HepG2 (cell line): ENCODE data around the gene COQ9. TPM values are rescaled to one million over a fixed set of nuclear protein-coding genes. Genes with fewer than 3 reads are reported as not detected.

Experiments used
- CBX5 ChIP-seq: sonication (generic); formaldehyde crosslinking; IDR thresholded peaks from 2 replicates; pipeline ENCODE4 v1.4.0; 2020; ENCODE audit warnings: missing genetic modification reagents, borderline replicate concordance
- DNMT1 ChIP-seq: sonication (generic); formaldehyde crosslinking; IDR thresholded peaks from 2 replicates; pipeline ENCODE4 v1.5.1; 2020; ENCODE audit warnings: mild to moderate bottlenecking, missing genetic modification reagents
- IRF1 ChIP-seq: sonication (generic); formaldehyde crosslinking; IDR thresholded peaks from 2 replicates; pipeline ENCODE4 v1.4.0; 2020; ENCODE audit warnings: low read depth, mild to moderate bottlenecking, missing genetic modification reagents
- PATZ1 ChIP-seq: sonication (generic); formaldehyde crosslinking; IDR thresholded peaks from 2 replicates; pipeline ENCODE4 v1.4.0; 2020; ENCODE audit warnings: missing genetic modification reagents
- SAP130 ChIP-seq: IDR thresholded peaks from 2 replicates; pipeline ENCODE4 v1.6.1; 2016; ENCODE audit warnings: low read depth
- SCMH1 ChIP-seq: sonication (generic); formaldehyde crosslinking; IDR thresholded peaks from 2 replicates; pipeline ENCODE4 v1.9.0; 2021; ENCODE audit warnings: missing genetic modification reagents, mild to moderate bottlenecking, borderline replicate concordance
- SMAD3 ChIP-seq: sonication (generic); formaldehyde crosslinking; IDR thresholded peaks from 2 replicates; pipeline ENCODE4 v1.4.0; 2020; ENCODE audit warnings: missing genetic modification reagents
- U2AF1 ChIP-seq: fragments of 200-400 bp; formaldehyde crosslinking; optimal IDR thresholded peaks from 2 replicates; pipeline ENCODE3; 2017; ENCODE audit warnings: mild to moderate bottlenecking, low read depth, low read length
- U2AF2 ChIP-seq: fragments of 200-400 bp; formaldehyde crosslinking; IDR thresholded peaks from 2 replicates; pipeline ENCODE4 v1.6.1; 2017; ENCODE audit warnings: low read depth, mild to moderate bottlenecking, low read length
- YEATS2 ChIP-seq: sonication (generic); formaldehyde crosslinking; IDR thresholded peaks from 2 replicates; pipeline ENCODE4 v1.4.0; 2020; ENCODE audit warnings: missing genetic modification reagents, borderline replicate concordance
- ZNF138 ChIP-seq: sonication (generic); formaldehyde crosslinking; IDR thresholded peaks from 2 replicates; pipeline ENCODE4 v1.5.0; 2020; ENCODE audit warnings: mild to moderate bottlenecking, low read depth, missing genetic modification reagents
- ZNF142 ChIP-seq: sonication (generic); formaldehyde crosslinking; IDR thresholded peaks from 2 replicates; pipeline ENCODE4 v1.4.0; 2020; ENCODE audit warnings: missing genetic modification reagents
- ZNF17 ChIP-seq: sonication (generic); formaldehyde crosslinking; IDR thresholded peaks from 2 replicates; pipeline ENCODE4 v1.5.0; 2020; ENCODE audit warnings: mild to moderate bottlenecking, missing genetic modification reagents
- ZNF326 ChIP-seq: sonication (generic); formaldehyde crosslinking; IDR thresholded peaks from 2 replicates; pipeline ENCODE4 v1.4.0; 2020; ENCODE audit warnings: missing genetic modification reagents, borderline replicate concordance
- ZNF510 ChIP-seq: sonication (generic); formaldehyde crosslinking; IDR thresholded peaks from 2 replicates; pipeline ENCODE4 v1.4.0; 2020; ENCODE audit warnings: low read depth, mild to moderate bottlenecking, missing genetic modification reagents
- ZNF720 ChIP-seq: sonication (generic); formaldehyde crosslinking; IDR thresholded peaks from 2 replicates; pipeline ENCODE4 v1.4.0; 2020; ENCODE audit warnings: missing genetic modification reagents
- ZNF75D ChIP-seq: sonication (generic); formaldehyde crosslinking; IDR thresholded peaks from 2 replicates; pipeline ENCODE4 v1.8.1; 2023; ENCODE audit warnings: missing genetic modification reagents, mild to moderate bottlenecking, borderline replicate concordance
- ZNF766 ChIP-seq: sonication (generic); formaldehyde crosslinking; IDR thresholded peaks from 2 replicates; pipeline ENCODE4 v1.5.0; 2020; ENCODE audit warnings: missing genetic modification reagents, borderline replicate concordance
- ZNF850 ChIP-seq: sonication (generic); formaldehyde crosslinking; conservative IDR thresholded peaks from 2 replicates; pipeline ENCODE4 v1.9.0; 2021; ENCODE audit warnings: mild to moderate bottlenecking, missing genetic modification reagents
- ZSCAN30 ChIP-seq: sonication (generic); formaldehyde crosslinking; IDR thresholded peaks from 2 replicates; pipeline ENCODE4 v1.5.0; 2020; ENCODE audit warnings: mild to moderate bottlenecking, missing genetic modification reagents
- polyA plus RNA-seq, 8 experiments: library from polyadenylated mRNA; depleted of rRNA in 3 of 8; stranded (reverse) in 7 of 8; unstranded in 1 of 8; fragments of >200 nt; fragmentation: Illumina TruSeq in 4 of 8; extraction: Trizol in 4 of 8; gene quantifications; 2 replicates each; pipeline versions ENCODE4 v1.2.1 to v1.2.3, GENCODE V29; 2011 to 2016; ENCODE audit warnings: low read depth in 4 of 8, missing spikeins in 1 of 8, mixed read lengths in 1 of 8; ENCODE audit not compliant: insufficient read depth in 1 of 8
- total RNA-seq, 5 experiments: library from RNA; depleted of rRNA; stranded (reverse); fragments of >200 nt; fragmentation: Illumina TruSeq; extraction: Trizol; gene quantifications; 2 replicates each; pipeline ENCODE4 v1.2.3, GENCODE V29; 2016; ENCODE audit warnings: low read depth in 1 of 5

COQ9 gene
- total and polyA plus RNA-seq, 2 of the 13 experiments (the other 11 are each of a cell fraction or from before 2014, with no cell fraction given) = 57.5 to 108 TPM

GRCh38 chr16:57447186-57447962 lies at the start of gene COQ9, which contains the start of gene CIAPIN1 (continued):
- peak; percentile 86 for TF ChIP-seq DNMT1 (CRISPR knock-in tag)
- TF ChIP-seq ZNF850 (CRISPR knock-in tag) = 0 out of 2 replicates have a peak, but pooled peaks have one; percentile 71
- TF ChIP-seq ZNF720 = no peak
- TF ChIP-seq ZSCAN30 = peak; percentile 99
- TF ChIP-seq PATZ1 = peak; percentile 89
- TF ChIP-seq SCMH1 (CRISPR knock-in tag) = no peak
- TF ChIP-seq ZNF142 (CRISPR knock-in tag) = peak; percentile 81
- TF ChIP-seq CBX5 (CRISPR knock-in tag) = peak; percentile 84; the same call in 1 of the 2 replicates
- TF ChIP-seq IRF1 (CRISPR knock-in tag) = peak; percentile 91
- peak; percentile 99 for TF ChIP-seq SAP130 (CRISPR knock-in tag)
- TF ChIP-seq YEATS2 (CRISPR knock-in tag) = peak; percentile 98
- TF ChIP-seq U2AF2 = no peak
- TF ChIP-seq ZNF326 (CRISPR knock-in tag) = no peak
- peak; percentile 95; the same call in 1 of the 2 replicates for TF ChIP-seq ZNF510 (CRISPR knock-in tag)
- TF ChIP-seq ZNF75D (CRISPR knock-in tag) = peak; percentile 93
- TF ChIP-seq ZNF138 (CRISPR knock-in tag) = no peak
- no peak; the same call in 1 of the 2 replicates for TF ChIP-seq SMAD3 (CRISPR knock-in tag)
- no peak for TF ChIP-seq U2AF1
- peak; percentile 80; the same call in 1 of the 2 replicates for TF ChIP-seq ZNF17 (CRISPR knock-in tag)
- peak; percentile 79 for TF ChIP-seq ZNF766 (CRISPR knock-in tag)
